ENCODE results near the gene UPK2. TPM values are rescaled to one million over a fixed set of nuclear protein-coding genes. Genes with fewer than 3 reads are reported as not detected.

The UPK2 gene
- total and polyA plus RNA-seq, 2 of the 13 experiments (the other 11 are each of a cell fraction or from before 2014, with no cell fraction given) = not detected

- TF ChIP-seq GABPB1 (CRISPR knock-in tag; IDR thresholded peaks at IDR 0.05) (peak; percentile 46), ZNF292 (CRISPR knock-in tag; IDR thresholded peaks at IDR 0.05; ENCODE audit: borderline replicate concordance, low read depth) (0 out of 2 replicates have a peak, but pooled peaks have one; percentile 53), HNF4G (IDR thresholded peaks at IDR 0.05; ENCODE audit: borderline replicate concordance, low read depth, low read length) (peak; percentile 43; the same call in 1 of the 2 replicates), HNF4G (CRISPR knock-in tag; IDR thresholded peaks at IDR 0.05; ENCODE audit: borderline replicate concordance, low read depth) (no peak), ZNF276 (CRISPR knock-in tag; IDR thresholded peaks at IDR 0.05; ENCODE audit: low read depth) (0 out of 2 replicates have a peak, but pooled peaks have one; percentile 4), ZNF281 (CRISPR knock-in tag; IDR thresholded peaks at IDR 0.05; ENCODE audit: borderline replicate concordance) (peak; percentile 98), MTA1 (CRISPR knock-in tag; IDR thresholded peaks at IDR 0.05; ENCODE audit: borderline replicate concordance) (0 out of 2 replicates have a peak, but pooled peaks have one; percentile 66), HNF1A (IDR thresholded peaks at IDR 0.05; ENCODE audit: low read depth) (0 out of 2 replicates have a peak, but pooled peaks have one; percentile 17), HNF1A (CRISPR knock-in tag; IDR thresholded peaks at IDR 0.05; ENCODE audit: borderline replicate concordance) (no peak; the same call in 1 of the 2 replicates), ZNF34 (CRISPR knock-in tag; IDR thresholded peaks at IDR 0.05; ENCODE audit: borderline replicate concordance) (peak; percentile 2; the same call in 1 of the 2 replicates), GABPA (IDR thresholded peaks at IDR 0.05; ENCODE audit: low read depth, low read length) (no peak), GABPA (CRISPR knock-in tag; IDR thresholded peaks at IDR 0.05; ENCODE audit: low read depth) (peak; percentile 25; the same call in 1 of the 2 replicates), ZNF652 (CRISPR knock-in tag; IDR thresholded peaks at IDR 0.05; ENCODE audit: borderline replicate concordance, low read depth) (peak; percentile 48; the same call in 1 of the 2 replicates), TARDBP (CRISPR knock-in tag; IDR thresholded peaks at IDR 0.05) (peak; percentile 34; the same call in 1 of the 2 replicates), ZNF24 (IDR thresholded peaks at IDR 0.05) (no peak), ZNF746 (CRISPR knock-in tag; IDR thresholded peaks at IDR 0.05) (peak; percentile 60; the same call in 1 of the 2 replicates), SPEN (CRISPR knock-in tag; IDR thresholded peaks at IDR 0.05; ENCODE audit: low read depth) (0 out of 2 replicates have a peak, but pooled peaks have one; percentile 28), ZMAT3 (CRISPR knock-in tag; conservative IDR thresholded peaks at IDR 0.05) (no peak), GZF1 (CRISPR knock-in tag; IDR thresholded peaks at IDR 0.05) (0 out of 2 replicates have a peak, but pooled peaks have one; percentile 49), ZBTB7B (CRISPR knock-in tag; IDR thresholded peaks at IDR 0.05) (peak; percentile 69; the same call in 1 of the 2 replicates), HOXA3 (CRISPR knock-in tag; IDR thresholded peaks at IDR 0.05) (peak; percentile 49)
These were observed 34.0 kb upstream of the UPK2 start (continued) for GRCh38 chr11:118921929-118922744.

Measured in HepG2 (cell line).